Transverse colon (tissue), 4 donors: ENCODE data around the gene SUFU. TPM values are rescaled to one million over a fixed set of nuclear protein-coding genes. Genes with fewer than 3 reads are reported as not detected.

ENCODE experiments used
- DNase-seq: peaks from one replicate; pipeline ENCODE4 v3.0.0-alpha.2; 2019
- H3K27ac ChIP-seq, 4 donors: fragments of 200-600 bp; sonication (generic); 2 replicates each; pipeline ENCODE4 v1.5.1; 2016 to 2018; ENCODE audit warnings: inconsistent platforms in 4 of 4
- H3K27me3 ChIP-seq: fragments of 200-600 bp; sonication (generic); 2 replicates; pipeline ENCODE4 v1.5.1; 2017; ENCODE audit warnings: inconsistent platforms
- H3K36me3 ChIP-seq, 4 donors: fragments of 200-600 bp; sonication (generic); 2 replicates each; pipeline ENCODE4 v1.5.1; 2017 to 2019; ENCODE audit warnings: inconsistent platforms in 4 of 4
- H3K4me1 ChIP-seq, 4 donors: fragments of 200-600 bp; sonication (generic); 2 replicates each; pipeline ENCODE4 v1.5.1; 2017 to 2020; ENCODE audit warnings: inconsistent platforms in 4 of 4
- H3K4me3 ChIP-seq, 4 donors: fragments of 200-600 bp; sonication (generic); 1 replicate in 1 of 4; 2 replicates in 3 of 4; pipeline versions ENCODE4 v1.5.1 to v1.6.1; 2017 to 2019; ENCODE audit warnings: inconsistent platforms in 4 of 4
- H3K9me3 ChIP-seq, 2 donors: fragments of 200-600 bp; sonication (generic); 2 replicates each; pipeline ENCODE4 v1.5.1; 2017 to 2019; ENCODE audit warnings: inconsistent platforms in 2 of 2
- CTCF ChIP-seq, 5 experiments: fragments of 200-600 bp in 3 of 5; fragments of 450-650 bp in 2 of 5; sonication (generic) in 3 of 5; IDR thresholded peaks; 1 replicate in 2 of 5; 2 replicates in 3 of 5; pipeline ENCODE4 v1.5.1; 2016 to 2017; ENCODE audit warnings: antibody characterized with exemption in 5 of 5, inconsistent platforms in 3 of 5, mild to moderate bottlenecking in 2 of 5, moderate library complexity in 1 of 5
- EP300 ChIP-seq: sonication (generic); formaldehyde crosslinking; IDR thresholded peaks from one replicate; pipeline ENCODE4 v1.6.1; 2017; ENCODE audit warnings: antibody characterized with exemption, low read depth
- POLR2A ChIP-seq: fragments of 450-650 bp; IDR thresholded peaks from one replicate; pipeline ENCODE4 v1.6.1; 2016; ENCODE audit warnings: antibody characterized with exemption, mild to moderate bottlenecking, moderate library complexity
- POLR2AphosphoS5 ChIP-seq, 3 donors: sonication (generic); formaldehyde crosslinking; IDR thresholded peaks; one replicate each; pipeline ENCODE4 v1.6.1; 2016; ENCODE audit warnings: antibody characterized with exemption in 3 of 3
- WGBS, 2 donors: methylation state at CpG; one replicate each; pipeline ENCODE4 v1.1.5; 2018; ENCODE audit warnings: low coverage in 1 of 2; 5-methylcytosine and 5-hydroxymethylcytosine counted together
- in situ Hi-C, 4 donors: fragments of 200-750 bp; cut with MboI; loops; one replicate each; pipeline versions ENCODE4 v1.15.0 to v1.15.1; 2017; ENCODE audit warnings: low sequenced_read_pairs in 3 of 4, low pct_ligation_motif_present in 1 of 4, low pct_unique_long_range_greater_than_20kb in 1 of 4
- intact Hi-C: fragments of 100-400 bp; cut with DNase I; formaldehyde crosslinking; loops from one replicate; pipeline ENCODE4 v1.15.1; 2023; ENCODE audit warnings: low total_unique reads
- total RNA-seq, 4 donors: library from RNA; depleted of rRNA; stranded (reverse); fragments of >200 nt; gene quantifications; one replicate each; pipeline ENCODE4 v1.1.0, GENCODE V29; 2016

SUFU gene
- total RNA-seq, 4 donors from 2014 or later: 5.4 to 13.8 (median 6.6) TPM

GRCh38 chr10:102537367-102537766 lies 33.6 kb downstream of the SUFU start:
- in situ Hi-C loops: no loop called here
- Histone ChIP-seq H3K27ac (no peak overlapping the region), H3K9me3 (no peaks in the 10 kb centered on the region), H3K4me3 (no peak overlapping the region), H3K36me3 (no peaks in the 10 kb centered on the region), H3K4me1 (no peaks in the 10 kb centered on the region), H3K27me3 (no peaks in the 10 kb centered on the region)
- no peak for DNase-seq
- TF ChIP-seq POLR2A: no peak
- TF ChIP-seq EP300: no peak
- no peak for TF ChIP-seq POLR2AphosphoS5 (IDR thresholded peaks at IDR 0.05)
- TF ChIP-seq CTCF (IDR thresholded peaks at IDR 0.05): no peak
- intact Hi-C loops: no loop called here

- no peak for DNase-seq
Measured at GRCh38 chr10:102537948-102538347, 34.2 kb downstream of the SUFU start.

GRCh38 chr10:102538811-102539210 lies 35.0 kb downstream of the SUFU start:
- 88% methylated on average over 2 of the region's 2 CpGs; no CpG with 5 or more reads in 1 of the 2 donors for WGBS, 2 donors
- Histone ChIP-seq H3K27me3 (no peaks in the 10 kb centered on the region), H3K27ac (no peak overlapping the region), H3K9me3 (no peaks in the 10 kb centered on the region), H3K4me3 (no peak overlapping the region), H3K36me3 (no peaks in the 10 kb centered on the region), H3K4me1 (no peaks in the 10 kb centered on the region)
- no peak for DNase-seq
- intact Hi-C loops: no loop called here
- in situ Hi-C loops: no loop called here
- TF ChIP-seq CTCF (IDR thresholded peaks at IDR 0.05) (no peak), EP300 (no peak), POLR2AphosphoS5 (IDR thresholded peaks at IDR 0.05) (no peak), POLR2A (no peak)

More at GRCh38 chr10:102537948-102538347, 34.2 kb downstream of the SUFU start:
- no peak overlapping the region for H3K4me3 ChIP-seq
- 93 to 97% methylated on average over 2 of the region's 2 CpGs for WGBS, 2 donors
- H3K9me3 ChIP-seq: no peaks in the 10 kb centered on the region
- TF ChIP-seq CTCF (IDR thresholded peaks at IDR 0.05) (no peak), POLR2A (no peak), EP300 (no peak), POLR2AphosphoS5 (IDR thresholded peaks at IDR 0.05) (no peak)
- H3K36me3 ChIP-seq: no peaks in the 10 kb centered on the region
- H3K27me3 ChIP-seq: no peaks in the 10 kb centered on the region
- H3K27ac ChIP-seq: no peak overlapping the region
- in situ Hi-C loops: no loop called here
- no peaks in the 10 kb centered on the region for H3K4me1 ChIP-seq
- intact Hi-C loops: no loop called here

GRCh38 chr10:102540023-102540422 lies 36.3 kb downstream of the SUFU start:
- in situ Hi-C loops: no loop called here
- no peaks in the 10 kb centered on the region for H3K36me3 ChIP-seq
- WGBS, 2 donors: 84 to 100% methylated on average over 1 of the region's 1 CpG
- no peaks in the 10 kb centered on the region for H3K9me3 ChIP-seq
- TF ChIP-seq CTCF (IDR thresholded peaks at IDR 0.05): peak in 2 of 5 experiments; percentile 17 to 19
- TF ChIP-seq POLR2AphosphoS5 (IDR thresholded peaks at IDR 0.05): no peak
- no peak for TF ChIP-seq EP300
- no peak for TF ChIP-seq POLR2A
- H3K4me3 ChIP-seq: no peak overlapping the region
- no peak overlapping the region for H3K27ac ChIP-seq
- no peak for DNase-seq
- H3K27me3 ChIP-seq: no peaks in the 10 kb centered on the region
- no peaks in the 10 kb centered on the region for H3K4me1 ChIP-seq
- intact Hi-C loops: no loop called here
